H9 (cell line): Measurements from ENCODE around the gene TBC1D26. TPM values are rescaled to one million over a fixed set of nuclear protein-coding genes. Genes with fewer than 3 reads are reported as not detected.

Source experiments
- DNase-seq: peaks from one replicate; pipeline ENCODE4 v3.0.0-alpha.2; 2017
- H2AFZ ChIP-seq: one replicate; pipeline ENCODE4 v1.6.1; 2013; ENCODE audit warnings: mild to moderate bottlenecking, low read length, control low read depth, moderate library complexity
- H2AK5ac ChIP-seq: 2 replicates; pipeline ENCODE4 v1.6.1; 2013; ENCODE audit warnings: low read length, control low read depth, mixed read lengths; ENCODE audit not compliant: insufficient read length
- H2BK120ac ChIP-seq: one replicate; pipeline ENCODE4 v1.6.1; 2013; ENCODE audit warnings: low read depth, mild to moderate bottlenecking, low read length, control low read depth, inconsistent platforms; ENCODE audit not compliant: poor library complexity, severe bottlenecking
- H2BK12ac ChIP-seq: 2 replicates; pipeline ENCODE4 v1.6.1; 2013; ENCODE audit warnings: low read length, control low read depth, mixed read lengths, low read depth; ENCODE audit not compliant: insufficient read length
- H2BK15ac ChIP-seq: 2 replicates; pipeline ENCODE4 v1.6.1; 2013; ENCODE audit warnings: low read depth, low read length, control low read depth
- H2BK20ac ChIP-seq: one replicate; pipeline ENCODE4 v1.6.1; 2013; ENCODE audit warnings: low read depth, mild to moderate bottlenecking, low read length, control low read depth, inconsistent platforms; ENCODE audit not compliant: poor library complexity, severe bottlenecking
- H2BK5ac ChIP-seq: 2 replicates; pipeline ENCODE4 v1.6.1; 2013; ENCODE audit warnings: low read length, control low read depth, mixed read lengths; ENCODE audit not compliant: insufficient read length
- H3K14ac ChIP-seq: 2 replicates; pipeline ENCODE4 v1.6.1; 2013; ENCODE audit warnings: low read length, control low read depth; ENCODE audit not compliant: insufficient read depth
- H3K18ac ChIP-seq: 2 replicates; pipeline ENCODE4 v1.6.1; 2013; ENCODE audit warnings: low read depth, mild to moderate bottlenecking, mixed read lengths, low read length, control low read depth; ENCODE audit not compliant: insufficient read length
- H3K23ac ChIP-seq: 2 replicates; pipeline ENCODE4 v1.6.1; 2013; ENCODE audit warnings: low read length, control low read depth, mixed read lengths, low read depth; ENCODE audit not compliant: insufficient read length
- H3K23me2 ChIP-seq: 2 replicates; pipeline ENCODE4 v1.6.1; 2013; ENCODE audit warnings: low read depth, mild to moderate bottlenecking, mixed read lengths, low read length, control low read depth; ENCODE audit not compliant: insufficient read length, poor library complexity, severe bottlenecking
- H3K27ac ChIP-seq: 2 replicates; pipeline ENCODE4 v1.5.1; 2013; ENCODE audit warnings: low read length, control low read depth, mixed read lengths, low read depth; ENCODE audit not compliant: insufficient read length
- H3K27me3 ChIP-seq: 2 replicates; pipeline ENCODE4 v1.6.1; 2013; ENCODE audit warnings: low read length, control low read depth, inconsistent platforms; ENCODE audit not compliant: insufficient read depth
- H3K4ac ChIP-seq: 2 replicates; pipeline ENCODE4 v1.6.1; 2013; ENCODE audit warnings: low read depth, mild to moderate bottlenecking, control low read depth, inconsistent platforms, low read length, moderate library complexity
- H3K4me1 ChIP-seq: 2 replicates; pipeline ENCODE4 v1.6.1; 2013; ENCODE audit warnings: low read length, control low read depth, inconsistent platforms; ENCODE audit not compliant: insufficient read depth
- H3K4me2 ChIP-seq: 2 replicates; pipeline ENCODE4 v1.6.1; 2013; ENCODE audit warnings: low read length, control low read depth, mixed read lengths; ENCODE audit not compliant: insufficient read length, insufficient read depth
- H3K56ac ChIP-seq: 2 replicates; pipeline ENCODE4 v1.6.1; 2013; ENCODE audit warnings: low read depth, mild to moderate bottlenecking, mixed read lengths, low read length, control low read depth; ENCODE audit not compliant: insufficient read length
- H3K79me1 ChIP-seq: 2 replicates; pipeline ENCODE4 v1.6.1; 2013; ENCODE audit warnings: low read depth, mild to moderate bottlenecking, moderate library complexity, low read length, control low read depth, inconsistent platforms; ENCODE audit not compliant: insufficient read depth, poor library complexity, severe bottlenecking
- H3K79me2 ChIP-seq: 2 replicates; pipeline ENCODE4 v1.6.1; 2013; ENCODE audit warnings: low read length, control low read depth, inconsistent platforms; ENCODE audit not compliant: insufficient read depth
- H3K9ac ChIP-seq: 2 replicates; pipeline ENCODE4 v1.6.1; 2013; ENCODE audit warnings: low read length, control low read depth, mixed read lengths; ENCODE audit not compliant: insufficient read length; ENCODE audit errors: extremely low read depth
- H3K9me3 ChIP-seq: one replicate; pipeline ENCODE4 v1.6.1; 2013; ENCODE audit warnings: low read depth, low read length, inconsistent platforms; ENCODE audit not compliant: control insufficient read depth
- H3T11ph ChIP-seq: one replicate; pipeline ENCODE4 v1.6.1; 2013; ENCODE audit warnings: mild to moderate bottlenecking, low read length, control low read depth, inconsistent platforms
- H4K20me1 ChIP-seq: one replicate; pipeline ENCODE4 v1.6.1; 2013; ENCODE audit not compliant: control insufficient read depth, insufficient read length, insufficient read depth
- H4K5ac ChIP-seq: 2 replicates; pipeline ENCODE4 v1.6.1; 2013; ENCODE audit warnings: low read depth, mild to moderate bottlenecking, mixed read lengths, low read length, control low read depth; ENCODE audit not compliant: insufficient read length
- H4K8ac ChIP-seq: replicated peaks from 2 replicates; pipeline ENCODE4 v1.6.1; 2013; ENCODE audit warnings: low read length, control low read depth, mixed read lengths, low read depth; ENCODE audit not compliant: insufficient read length
- H4K91ac ChIP-seq: 2 replicates; pipeline ENCODE4 v1.6.1; 2013; ENCODE audit warnings: low read depth, mild to moderate bottlenecking, moderate library complexity, mixed read lengths, low read length, control low read depth; ENCODE audit not compliant: insufficient read length
- H3K27ac Mint-ChIP-seq, 3 experiments: 2 replicates in 2 of 3; 3 replicates in 1 of 3; pipeline ENCODE4 v1.8.0; 2020 to 2021; ENCODE audit warnings: mixed read lengths in 3 of 3, mild to moderate bottlenecking in 1 of 3, moderate library complexity in 1 of 3
- H3K27me3 Mint-ChIP-seq: 2 replicates; pipeline ENCODE4 v1.8.0; 2021; ENCODE audit warnings: low read depth, mild to moderate bottlenecking, moderate library complexity, mixed read lengths
- H3K36me3 Mint-ChIP-seq, 3 experiments: 2 replicates in 2 of 3; 3 replicates in 1 of 3; pipeline ENCODE4 v1.8.0; 2020 to 2021; ENCODE audit warnings: low read depth in 3 of 3, mixed read lengths in 3 of 3; ENCODE audit not compliant: insufficient read depth in 1 of 3
- H3K4me1 Mint-ChIP-seq, 2 experiments: 2 replicates each; pipeline ENCODE4 v1.8.0; 2020; ENCODE audit warnings: mixed read lengths in 2 of 2
- H3K4me3 Mint-ChIP-seq, 2 experiments: 2 replicates in 1 of 2; 3 replicates in 1 of 2; pipeline ENCODE4 v1.8.0; 2020 to 2021; ENCODE audit warnings: mild to moderate bottlenecking in 2 of 2, mixed read lengths in 2 of 2, moderate library complexity in 1 of 2
- H3K9me3 Mint-ChIP-seq, 2 experiments: 2 replicates in 1 of 2; 3 replicates in 1 of 2; pipeline ENCODE4 v1.8.0; 2020; ENCODE audit warnings: mild to moderate bottlenecking in 2 of 2, mixed read lengths in 2 of 2, moderate library complexity in 1 of 2
- WGBS: extraction: QIAGEN DNeasy Blood & Tissue Kit; methylation state at CpG from one replicate; pipeline ENCODE4 v1.1.7; 2013; ENCODE audit warnings: missing lambda C conversion rate, low lambda C conversion rate, mixed read lengths; ENCODE audit not compliant: insufficient read length; ENCODE audit errors: extremely low coverage; 5-methylcytosine and 5-hydroxymethylcytosine counted together
- total RNA-seq: library from RNA; stranded (reverse); gene quantifications from 2 replicates; pipeline ENCODE4 v1.2.1, GENCODE V29; 2021
- TF ChIP-seq, protein P1 (sequence below): fragments of 200-600 bp; sonication (generic); conservative IDR thresholded peaks from 3 replicates; pipeline ENCODE4 v1.8.0; 2021; ENCODE audit warnings: antibody characterized with exemption, mild to moderate bottlenecking

Gene TBC1D26
- total RNA-seq, 1 experiment from 2014 or later, result 0.83 TPM

DNA sequence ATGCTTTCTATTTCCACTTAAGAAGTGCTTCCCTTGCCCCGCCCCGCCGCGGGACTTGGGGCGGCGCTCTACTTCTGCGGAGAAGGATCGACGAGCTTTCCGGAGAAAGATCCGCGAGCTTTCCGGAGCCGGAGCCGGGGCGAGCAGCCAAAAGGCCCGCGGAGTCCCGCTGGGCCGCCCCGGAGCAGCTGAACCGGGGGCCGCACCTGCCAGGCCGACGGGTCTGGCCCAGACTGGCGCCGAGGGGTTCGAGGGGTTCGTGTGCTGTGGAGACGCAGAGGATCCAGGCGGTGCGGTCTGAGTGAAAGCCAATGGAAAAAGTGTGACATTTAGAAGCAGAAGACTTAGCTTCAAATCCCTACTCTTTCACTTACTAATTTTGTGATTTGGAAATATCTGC is 50.8 kb downstream of the TBC1D26 start:
- Mint-ChIP-seq H3K9me3 (peaks cover 19 to 22% of the 10 kb centered on the region in 2 experiments), H3K4me1 (peaks cover 0 to 5% of the 10 kb centered on the region in 2 experiments; a peak in 3 of 4 replicates), H3K36me3 (peaks cover 10 to 21% (median 16%) of the 10 kb centered on the region in 3 experiments), H3K27ac (no peak overlapping the region), H3K27me3 (no peaks in the 10 kb centered on the region), H3K4me3 (no peak overlapping the region)
- no peak overlapping the region for H3K14ac ChIP-seq
- H3K4me2 ChIP-seq, result no peak overlapping the region
- H4K91ac ChIP-seq, result no peak overlapping the region
- no peak overlapping the region for H2BK12ac ChIP-seq
- peaks cover 2% of the 10 kb centered on the region for H3K23me2 ChIP-seq
- H3T11ph ChIP-seq, result no peak overlapping the region
- H3K23ac ChIP-seq, result no peak overlapping the region
- no peaks in the 10 kb centered on the region for H3K79me1 ChIP-seq
- H2BK120ac ChIP-seq, result no peak overlapping the region
- H2AFZ ChIP-seq, result no peak overlapping the region
- H2BK5ac ChIP-seq, result no peak overlapping the region
- H2AK5ac ChIP-seq, result no peak overlapping the region
- no peak overlapping the region for H4K8ac ChIP-seq
- no peak overlapping the region for H3K18ac ChIP-seq
- H3K9me3 ChIP-seq, result peaks cover 14% of the 10 kb centered on the region
- H3K4ac ChIP-seq, result no peak overlapping the region
- H3K9ac ChIP-seq, result no peak overlapping the region
- no peaks in the 10 kb centered on the region for H4K20me1 ChIP-seq
- no peak overlapping the region for H4K5ac ChIP-seq
- TF ChIP-seq, protein P1, sequence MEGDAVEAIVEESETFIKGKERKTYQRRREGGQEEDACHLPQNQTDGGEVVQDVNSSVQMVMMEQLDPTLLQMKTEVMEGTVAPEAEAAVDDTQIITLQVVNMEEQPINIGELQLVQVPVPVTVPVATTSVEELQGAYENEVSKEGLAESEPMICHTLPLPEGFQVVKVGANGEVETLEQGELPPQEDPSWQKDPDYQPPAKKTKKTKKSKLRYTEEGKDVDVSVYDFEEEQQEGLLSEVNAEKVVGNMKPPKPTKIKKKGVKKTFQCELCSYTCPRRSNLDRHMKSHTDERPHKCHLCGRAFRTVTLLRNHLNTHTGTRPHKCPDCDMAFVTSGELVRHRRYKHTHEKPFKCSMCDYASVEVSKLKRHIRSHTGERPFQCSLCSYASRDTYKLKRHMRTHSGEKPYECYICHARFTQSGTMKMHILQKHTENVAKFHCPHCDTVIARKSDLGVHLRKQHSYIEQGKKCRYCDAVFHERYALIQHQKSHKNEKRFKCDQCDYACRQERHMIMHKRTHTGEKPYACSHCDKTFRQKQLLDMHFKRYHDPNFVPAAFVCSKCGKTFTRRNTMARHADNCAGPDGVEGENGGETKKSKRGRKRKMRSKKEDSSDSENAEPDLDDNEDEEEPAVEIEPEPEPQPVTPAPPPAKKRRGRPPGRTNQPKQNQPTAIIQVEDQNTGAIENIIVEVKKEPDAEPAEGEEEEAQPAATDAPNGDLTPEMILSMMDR, result no peak
- no peak for DNase-seq
- H3K27ac ChIP-seq, result no peak overlapping the region
- H3K4me1 ChIP-seq, result no peaks in the 10 kb centered on the region
- H2BK20ac ChIP-seq, result no peak overlapping the region
- WGBS, result no CpG with 5 or more reads among the region's 32 CpGs
- H3K56ac ChIP-seq, result no peak overlapping the region
- no peak overlapping the region for H2BK15ac ChIP-seq
- no peaks in the 10 kb centered on the region for H3K79me2 ChIP-seq
- H3K27me3 ChIP-seq, result no peaks in the 10 kb centered on the region
